ENCODE results near the gene PI4KB.

The PI4KB gene

GRCh38 chr1:151287767-151288500, 39.3 kb downstream of the PI4KB start:
- DNase-seq (ENCODE audit: extremely low spot score) = no peak
- CTCF ChIA-PET = no interaction called here
- POLR2A ChIA-PET = no interaction called here
- TF ChIP-seq HDGF (IDR thresholded peaks at IDR 0.05; ENCODE audit: borderline replicate concordance) = no peak
- no peak for TF ChIP-seq ELF4 (IDR thresholded peaks at IDR 0.05)
- no peak for TF ChIP-seq LEF1 (IDR thresholded peaks at IDR 0.05; ENCODE audit: borderline replicate concordance)
- TF ChIP-seq CTBP1 (IDR thresholded peaks at IDR 0.05; ENCODE audit: borderline replicate concordance) = no peak
- TF ChIP-seq L3MBTL2 (conservative IDR thresholded peaks at IDR 0.05) = no peak
- no peak for TF ChIP-seq SUZ12 (IDR thresholded peaks at IDR 0.05)
- no peak for TF ChIP-seq SP1 (IDR thresholded peaks at IDR 0.05)
- TF ChIP-seq NFRKB (IDR thresholded peaks at IDR 0.05) = no peak

GRCh38 chr1:151287341-151287699, 39.9 kb downstream of the PI4KB start:
- no peak for TF ChIP-seq HDGF (IDR thresholded peaks at IDR 0.05; ENCODE audit: borderline replicate concordance)
- TF ChIP-seq FOXM1 (IDR thresholded peaks at IDR 0.05; ENCODE audit: borderline replicate concordance) = no peak
- no peak for TF ChIP-seq CTBP1 (IDR thresholded peaks at IDR 0.05; ENCODE audit: borderline replicate concordance)
- TF ChIP-seq LEF1 (IDR thresholded peaks at IDR 0.05; ENCODE audit: borderline replicate concordance) = no peak
- no peak for TF ChIP-seq NFRKB (IDR thresholded peaks at IDR 0.05)
- TF ChIP-seq BHLHE40 (IDR thresholded peaks at IDR 0.05; ENCODE audit: borderline replicate concordance) = no peak
- TF ChIP-seq SP1 (IDR thresholded peaks at IDR 0.05) = no peak
- TF ChIP-seq ZNF384 (IDR thresholded peaks at IDR 0.05) = no peak
- no peak for TF ChIP-seq FOXK2 (IDR thresholded peaks at IDR 0.05)
- TF ChIP-seq ARNT (IDR thresholded peaks at IDR 0.05) = no peak
- TF ChIP-seq PKNOX1 (IDR thresholded peaks at IDR 0.05) = no peak
- no peak for TF ChIP-seq FOXA1 (IDR thresholded peaks at IDR 0.05)
- no peak for DNase-seq (ENCODE audit: extremely low spot score)
- ChIA-PET CTCF (no interaction called here), POLR2A (no interaction called here)

- DNase-seq (ENCODE audit: extremely low spot score) = no peak
- ChIA-PET CTCF (no interaction called here), POLR2A (no interaction called here)
- TF ChIP-seq ARNT (IDR thresholded peaks at IDR 0.05) (no peak), LEF1 (IDR thresholded peaks at IDR 0.05; ENCODE audit: borderline replicate concordance) (no peak), ZNF384 (IDR thresholded peaks at IDR 0.05) (no peak), NFRKB (IDR thresholded peaks at IDR 0.05) (no peak), FOXK2 (IDR thresholded peaks at IDR 0.05) (no peak), FOXM1 (IDR thresholded peaks at IDR 0.05; ENCODE audit: borderline replicate concordance) (no peak), SP1 (IDR thresholded peaks at IDR 0.05) (no peak), L3MBTL2 (conservative IDR thresholded peaks at IDR 0.05) (no peak), ELF4 (IDR thresholded peaks at IDR 0.05) (no peak), PKNOX1 (IDR thresholded peaks at IDR 0.05) (no peak), FOXA1 (IDR thresholded peaks at IDR 0.05) (no peak), CTBP1 (IDR thresholded peaks at IDR 0.05; ENCODE audit: borderline replicate concordance) (no peak), HDGF (IDR thresholded peaks at IDR 0.05; ENCODE audit: borderline replicate concordance) (no peak), SUZ12 (IDR thresholded peaks at IDR 0.05) (no peak), BHLHE40 (IDR thresholded peaks at IDR 0.05; ENCODE audit: borderline replicate concordance) (no peak)
Observed at GRCh38 chr1:151286619-151287340, 40.4 kb downstream of the PI4KB start.

GRCh38 chr1:151284013-151284577, 43.1 kb downstream of the PI4KB start:
- CTCF ChIA-PET = interaction anchor here (0.6 kb wide), 2 partner anchors 65 to 324 kb away, joined by 3 to 5 read pairs; no protein-coding TSS in a partner anchor
- POLR2A ChIA-PET = interaction anchor here (1.0 to 2.6 kb wide), 8 partner anchors 9 to 114 kb away, joined by 3 to 9 read pairs (median 4); partner anchors contain the start of genes PSMD4 and VPS72

More at GRCh38 chr1:151284013-151284577, 43.1 kb downstream of the PI4KB start:
- no peak for DNase-seq (ENCODE audit: extremely low spot score)
- TF ChIP-seq SUZ12 (IDR thresholded peaks at IDR 0.05) (no peak), ZNF384 (IDR thresholded peaks at IDR 0.05) (no peak), ELF4 (IDR thresholded peaks at IDR 0.05) (no peak), ARNT (IDR thresholded peaks at IDR 0.05) (no peak), LEF1 (IDR thresholded peaks at IDR 0.05; ENCODE audit: borderline replicate concordance) (no peak), FOXM1 (IDR thresholded peaks at IDR 0.05; ENCODE audit: borderline replicate concordance) (no peak), NFRKB (IDR thresholded peaks at IDR 0.05) (no peak), TARDBP (IDR thresholded peaks at IDR 0.05) (no peak), PKNOX1 (IDR thresholded peaks at IDR 0.05) (no peak), SP1 (IDR thresholded peaks at IDR 0.05) (no peak), L3MBTL2 (conservative IDR thresholded peaks at IDR 0.05) (no peak), FOXK2 (IDR thresholded peaks at IDR 0.05) (no peak), BHLHE40 (IDR thresholded peaks at IDR 0.05; ENCODE audit: borderline replicate concordance) (no peak), HDGF (IDR thresholded peaks at IDR 0.05; ENCODE audit: borderline replicate concordance) (no peak), CTBP1 (IDR thresholded peaks at IDR 0.05; ENCODE audit: borderline replicate concordance) (no peak), FOXA1 (IDR thresholded peaks at IDR 0.05) (no peak)
